GM18505 (cell line): ENCODE results near the gene NHSL1.

Source experiments
- ATAC-seq: cut with Tn5 transposase; IDR thresholded peaks from one replicate; pipeline ENCODE4 v1.9.1; 2021; ENCODE audit not compliant: unreplicated experiment
- POLR2A ChIP-seq: IDR thresholded peaks from 4 replicates; pipeline ENCODE4 v1.6.1; 2011; ENCODE audit warnings: borderline replicate concordance; ENCODE audit not compliant: insufficient read depth, insufficient read length; ENCODE audit errors: extremely low read depth

The NHSL1 gene

DNA sequence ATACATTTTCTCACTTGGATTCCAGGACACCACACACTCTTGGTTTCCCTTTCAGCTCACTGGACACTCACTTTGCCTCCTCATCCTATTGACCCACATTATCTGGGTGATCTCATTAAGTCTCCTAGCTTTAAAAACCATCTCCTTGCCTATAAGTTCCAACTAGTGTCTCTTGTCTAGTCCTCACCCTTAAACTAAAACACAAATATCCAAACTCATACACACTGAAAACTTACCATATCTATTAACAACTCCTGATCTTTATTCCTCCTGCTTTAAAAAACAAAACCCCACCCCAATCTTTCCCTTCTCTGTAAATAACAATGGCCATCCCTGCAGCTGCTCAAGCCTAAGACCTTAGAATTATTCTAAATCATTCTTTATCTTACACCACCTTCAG lies 125.1 kb downstream of the NHSL1 start:
- TF ChIP-seq POLR2A, result no peak
- no peak for ATAC-seq

DNA sequence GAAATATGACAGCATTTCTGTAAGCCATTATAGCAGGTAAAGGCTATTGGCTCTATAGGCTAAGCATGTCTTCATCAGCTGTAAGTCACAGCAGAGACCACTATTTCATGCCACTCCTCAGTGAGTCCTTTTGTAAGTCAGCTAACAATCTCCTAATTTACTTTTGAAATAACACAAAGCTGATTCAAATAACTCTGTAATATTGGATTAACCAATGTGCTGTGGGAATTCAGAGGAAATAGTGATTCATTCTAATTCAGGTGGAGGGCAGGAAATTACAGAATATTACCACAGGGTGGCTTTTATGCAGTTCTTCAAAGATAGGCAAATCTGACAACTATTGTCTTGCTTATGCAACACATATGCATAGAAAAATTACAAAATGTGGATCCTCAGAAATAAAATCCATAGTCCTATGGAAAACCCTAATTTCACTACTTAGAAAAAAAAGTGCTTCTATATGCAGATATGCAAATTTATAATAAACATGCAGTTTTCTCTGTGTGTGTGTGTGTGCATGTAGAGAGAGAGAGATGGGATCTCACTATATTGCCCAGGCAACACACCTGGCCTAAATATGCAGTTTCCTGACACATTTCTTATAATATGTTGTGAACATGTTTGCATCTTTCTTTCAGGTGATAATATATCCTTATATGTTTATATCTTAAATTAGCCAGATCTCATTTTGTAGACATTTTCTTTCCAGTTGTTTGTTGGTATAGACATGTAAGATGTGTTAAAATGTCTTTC lies 126.4 kb downstream of the NHSL1 start:
- no peak for TF ChIP-seq POLR2A
- no peak for ATAC-seq
